BE2C (cell line): Measurements from ENCODE around the gene CHD6.

Experiments
- DNase-seq: peaks from one replicate; pipeline ENCODE4 v3.0.0-alpha.2; 2020
- H3K27me3 ChIP-seq: fragments of 250-450 bp; sonication (Bioruptor Pico); 2 replicates; pipeline ENCODE4 v1.5.1; 2020; ENCODE audit warnings: mild to moderate bottlenecking
- H3K36me3 ChIP-seq: fragments of 250-450 bp; sonication (Bioruptor Pico); 2 replicates; pipeline ENCODE4 v1.5.1; 2020; ENCODE audit warnings: mild to moderate bottlenecking
- H3K4me1 ChIP-seq: fragments of 250-450 bp; sonication (Bioruptor Pico); 2 replicates; pipeline ENCODE4 v1.5.1; 2020
- H3K4me3 ChIP-seq: 2 replicates; pipeline ENCODE4 v1.5.1; 2011; ENCODE audit warnings: low read depth, low read length
- H3K9me3 ChIP-seq: fragments of 250-450 bp; sonication (Bioruptor Pico); 2 replicates; pipeline ENCODE4 v1.5.1; 2020
- TF ChIP-seq, protein P1 (sequence below): IDR thresholded peaks from 2 replicates; pipeline ENCODE4 v1.5.1; 2012; ENCODE audit warnings: mild to moderate bottlenecking, low read depth, low read length

CHD6 gene

DNA sequence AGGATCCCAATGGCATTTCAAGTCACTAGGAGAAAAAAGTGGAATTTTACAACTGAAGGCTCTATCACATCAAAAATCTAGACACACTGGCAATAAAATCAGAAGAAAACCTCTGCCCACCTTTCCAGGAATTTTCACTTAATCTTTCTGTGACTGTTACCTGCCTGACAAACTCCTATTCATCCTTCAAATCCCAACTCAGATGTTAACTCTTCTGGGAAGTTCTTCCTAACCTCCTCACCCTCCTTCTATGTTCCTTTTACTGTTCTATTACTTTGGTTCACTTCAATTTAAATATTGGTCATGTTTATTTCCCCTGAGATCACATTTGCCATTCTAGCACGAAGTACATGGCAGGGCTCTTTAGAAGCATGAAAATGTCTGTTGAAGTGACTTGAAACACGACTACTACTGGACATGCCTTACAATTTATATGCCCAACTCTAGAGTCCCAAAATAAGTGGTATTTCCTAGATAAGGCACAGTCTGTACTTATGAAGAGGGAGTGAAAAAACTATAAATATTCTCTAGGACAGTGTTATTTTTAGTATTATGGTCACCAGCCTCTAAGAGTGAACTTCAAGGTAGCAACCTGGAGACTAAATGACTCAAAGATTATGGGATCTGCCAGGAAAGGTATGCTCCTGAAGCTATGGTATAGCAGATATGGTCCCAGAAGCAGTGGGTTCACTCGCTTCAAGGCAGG lies 17.1 kb downstream of the CHD6 start:
- TF ChIP-seq, protein P1, sequence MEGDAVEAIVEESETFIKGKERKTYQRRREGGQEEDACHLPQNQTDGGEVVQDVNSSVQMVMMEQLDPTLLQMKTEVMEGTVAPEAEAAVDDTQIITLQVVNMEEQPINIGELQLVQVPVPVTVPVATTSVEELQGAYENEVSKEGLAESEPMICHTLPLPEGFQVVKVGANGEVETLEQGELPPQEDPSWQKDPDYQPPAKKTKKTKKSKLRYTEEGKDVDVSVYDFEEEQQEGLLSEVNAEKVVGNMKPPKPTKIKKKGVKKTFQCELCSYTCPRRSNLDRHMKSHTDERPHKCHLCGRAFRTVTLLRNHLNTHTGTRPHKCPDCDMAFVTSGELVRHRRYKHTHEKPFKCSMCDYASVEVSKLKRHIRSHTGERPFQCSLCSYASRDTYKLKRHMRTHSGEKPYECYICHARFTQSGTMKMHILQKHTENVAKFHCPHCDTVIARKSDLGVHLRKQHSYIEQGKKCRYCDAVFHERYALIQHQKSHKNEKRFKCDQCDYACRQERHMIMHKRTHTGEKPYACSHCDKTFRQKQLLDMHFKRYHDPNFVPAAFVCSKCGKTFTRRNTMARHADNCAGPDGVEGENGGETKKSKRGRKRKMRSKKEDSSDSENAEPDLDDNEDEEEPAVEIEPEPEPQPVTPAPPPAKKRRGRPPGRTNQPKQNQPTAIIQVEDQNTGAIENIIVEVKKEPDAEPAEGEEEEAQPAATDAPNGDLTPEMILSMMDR = no peak
- Histone ChIP-seq H3K27me3 (no peaks in the 10 kb centered on the region), H3K4me1 (no peaks in the 10 kb centered on the region), H3K4me3 (no peak overlapping the region), H3K9me3 (peaks cover 3% of the 10 kb centered on the region), H3K36me3 (no peaks in the 10 kb centered on the region)
- no peak for DNase-seq

DNA sequence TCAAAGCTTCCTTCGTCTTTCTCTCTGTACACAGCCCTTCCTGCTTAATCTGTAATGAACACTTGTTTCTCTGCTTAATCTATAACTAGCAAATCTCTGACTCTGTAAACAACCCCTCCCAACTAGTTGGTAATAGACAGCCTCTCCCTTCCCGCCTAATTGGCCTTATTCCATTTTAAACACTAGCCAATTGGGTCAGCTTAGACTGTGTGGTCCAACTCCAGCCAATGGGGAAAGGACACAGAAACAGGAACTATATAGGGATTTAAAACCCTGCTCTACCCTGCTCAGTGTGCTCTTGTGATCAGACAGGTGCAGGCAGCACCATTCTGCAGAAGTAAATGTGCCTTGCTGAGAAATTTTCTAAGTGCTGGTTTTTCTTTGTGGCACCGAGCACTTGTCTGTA lies 18.5 kb downstream of the CHD6 start:
- Histone ChIP-seq H3K4me3 (no peak overlapping the region), H3K36me3 (no peaks in the 10 kb centered on the region; the same call in 1 of the 2 replicates), H3K9me3 (peaks cover 6% of the 10 kb centered on the region), H3K4me1 (no peaks in the 10 kb centered on the region), H3K27me3 (no peaks in the 10 kb centered on the region)
- DNase-seq = no peak
- TF ChIP-seq, protein P1 = no peak

DNA sequence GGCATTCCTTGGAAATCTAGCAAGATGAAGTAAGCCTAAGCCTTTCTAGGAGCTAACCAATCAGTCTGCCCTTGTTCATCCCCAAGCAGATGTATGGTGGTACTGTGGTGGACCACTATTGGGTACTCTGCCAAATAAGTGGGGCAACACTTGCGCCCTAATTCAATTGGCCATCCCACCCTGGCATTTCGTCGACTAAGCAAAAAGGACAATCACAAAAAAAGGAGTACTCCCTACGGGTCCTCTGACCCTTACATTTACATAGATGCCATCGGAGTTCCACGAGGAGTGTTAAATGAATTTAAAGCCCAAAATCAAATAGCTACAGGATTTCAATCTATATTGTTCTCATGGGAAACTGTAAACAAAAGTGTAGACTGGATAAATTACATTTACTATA lies 19.5 kb downstream of the CHD6 start:
- H3K36me3 ChIP-seq = no peaks in the 10 kb centered on the region; the same call in 1 of the 2 replicates
- H3K9me3 ChIP-seq = peaks cover 9% of the 10 kb centered on the region
- no peaks in the 10 kb centered on the region for H3K4me1 ChIP-seq
- no peak for DNase-seq
- H3K4me3 ChIP-seq = no peak overlapping the region
- TF ChIP-seq, protein P1 = no peak
- H3K27me3 ChIP-seq = no peaks in the 10 kb centered on the region

DNA sequence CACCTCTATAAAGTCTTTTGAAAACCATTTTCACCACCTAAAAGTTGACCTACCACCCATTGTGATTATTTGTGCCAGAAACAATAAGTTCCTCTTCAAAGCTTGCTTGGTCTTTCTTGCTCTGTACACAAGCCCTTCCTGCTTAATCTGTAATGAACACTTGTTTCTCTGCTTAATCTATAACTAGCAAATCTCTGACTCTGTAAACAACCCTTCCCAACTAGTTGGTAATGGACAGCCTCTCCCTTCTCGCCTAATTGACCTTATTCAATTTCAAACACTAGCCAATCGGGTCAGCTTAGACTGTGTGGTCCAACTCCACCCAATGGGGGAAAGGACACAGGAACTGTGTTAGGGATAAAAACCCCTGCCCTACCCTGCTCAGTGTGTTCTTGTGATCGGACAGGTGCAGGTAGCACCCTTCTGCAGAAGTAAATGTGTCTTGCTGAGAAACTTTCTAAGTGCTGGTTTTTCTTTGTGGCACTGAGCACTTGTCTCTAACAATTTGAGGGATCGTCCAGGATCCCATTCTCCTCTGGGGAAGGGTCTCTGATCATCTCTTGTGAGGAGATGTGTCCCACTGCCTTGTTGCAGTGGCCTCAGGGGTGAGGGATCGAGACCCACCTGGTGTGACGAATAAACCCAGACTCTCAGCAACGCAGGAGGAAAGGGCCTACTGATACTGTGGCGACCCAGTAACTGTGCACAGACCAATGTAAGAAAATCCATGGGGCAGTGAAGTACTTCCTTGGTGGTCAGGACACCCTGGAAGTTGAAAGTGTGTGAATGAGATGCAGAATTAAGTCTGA lies 23.5 kb downstream of the CHD6 start:
- H3K9me3 ChIP-seq = peaks cover 8% of the 10 kb centered on the region
- H3K27me3 ChIP-seq = no peaks in the 10 kb centered on the region
- H3K36me3 ChIP-seq = no peaks in the 10 kb centered on the region; the same call in 1 of the 2 replicates
- no peak for DNase-seq
- H3K4me1 ChIP-seq = no peaks in the 10 kb centered on the region
- H3K4me3 ChIP-seq = no peak overlapping the region
- TF ChIP-seq, protein P1 = no peak

DNA sequence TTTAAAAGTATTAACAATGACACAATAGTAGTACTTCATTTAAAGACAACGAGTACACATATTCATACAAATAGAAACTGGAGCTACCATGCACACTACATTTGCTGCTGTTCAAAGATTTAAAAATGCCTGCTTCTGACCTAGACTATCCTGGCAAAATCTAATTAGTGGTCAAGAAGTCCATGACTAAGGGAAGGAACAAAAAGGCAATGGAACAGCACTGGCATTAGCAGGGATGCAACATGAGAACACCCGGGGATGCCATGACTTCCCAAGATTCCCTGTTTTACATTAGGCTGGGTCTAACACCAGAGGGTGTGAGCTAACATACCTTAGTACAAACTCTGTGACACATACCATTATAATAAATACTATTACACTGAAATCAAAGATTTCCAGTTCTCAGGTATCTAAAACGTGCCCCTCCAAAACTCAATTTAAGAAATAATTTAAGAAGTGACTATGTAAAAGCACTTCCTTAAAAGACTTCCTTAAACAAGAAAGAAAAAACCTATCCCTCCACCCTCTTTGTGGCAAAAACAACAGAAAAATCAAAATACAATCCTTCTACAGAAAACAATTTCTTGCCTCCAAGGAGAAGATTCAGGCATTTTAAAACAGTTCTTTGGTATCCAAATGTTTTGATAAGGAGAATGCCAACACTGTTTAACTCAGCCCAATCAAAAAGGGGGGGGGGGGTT lies 25.5 kb downstream of the CHD6 start:
- Histone ChIP-seq H3K27me3 (no peaks in the 10 kb centered on the region), H3K4me3 (no peak overlapping the region), H3K4me1 (no peaks in the 10 kb centered on the region), H3K36me3 (no peaks in the 10 kb centered on the region; the same call in 1 of the 2 replicates), H3K9me3 (peaks cover 6% of the 10 kb centered on the region; the same call in 1 of the 2 replicates)
- TF ChIP-seq, protein P1 = no peak
- DNase-seq = no peak
